NCI-H1436 (cell line): ENCODE measurements around the gene PPP3R2.
"Not testable (repeated sequence)": the region's sequence is repeated elsewhere in the genome, so short reads cannot be mapped to it uniquely, and the experiment has no call there.

Experiments
- DNase-seq: peaks from one replicate; lab custom pipeline; 2025; lab: John Stamatoyannopoulos, UW

PPP3R2 gene

GRCh38 chr9:101587332-101588043 lies 7.3 kb downstream of the PPP3R2 start:
- DNase-seq = no peak

GRCh38 chr9:101586651-101587050 lies 8.1 kb downstream of the PPP3R2 start:
- no peak for DNase-seq

- no peak for DNase-seq
These were observed 9.0 kb downstream of the PPP3R2 start for GRCh38 chr9:101585740-101586139.

- DNase-seq = no peak
These were observed 12.2 kb downstream of the PPP3R2 start for GRCh38 chr9:101582553-101582952.

- no peak for DNase-seq
These were observed 14.8 kb downstream of the PPP3R2 start for GRCh38 chr9:101579711-101580545.

- no peak for DNase-seq
These were observed 16.4 kb downstream of the PPP3R2 start for GRCh38 chr9:101578378-101578777.

- no peak for DNase-seq
These were observed 19.9 kb downstream of the PPP3R2 start for GRCh38 chr9:101574731-101575333.

GRCh38 chr9:101572316-101572715 lies 22.5 kb downstream of the PPP3R2 start:
- no peak for DNase-seq

- DNase-seq = no peak
These were observed 23.7 kb downstream of the PPP3R2 start for GRCh38 chr9:101571114-101571513.

- DNase-seq = no peak
These were observed 24.8 kb downstream of the PPP3R2 start for GRCh38 chr9:101569741-101570501.

- DNase-seq = no peak
These were observed 26.9 kb downstream of the PPP3R2 start for GRCh38 chr9:101567725-101568350.

GRCh38 chr9:101566904-101567724 lies 27.7 kb downstream of the PPP3R2 start:
- no peak for DNase-seq

- no peak for DNase-seq
These were observed 30.5 kb downstream of the PPP3R2 start for GRCh38 chr9:101564252-101564651.

- no peak for DNase-seq
These were observed 31.8 kb downstream of the PPP3R2 start for GRCh38 chr9:101562966-101563365.

GRCh38 chr9:101561740-101562139 lies 33.0 kb downstream of the PPP3R2 start:
- DNase-seq = no peak

GRCh38 chr9:101549472-101550098 lies 45.2 kb downstream of the PPP3R2 start:
- DNase-seq = not testable (repeated sequence)

- DNase-seq = no peak
These were observed 51.6 kb downstream of the PPP3R2 start for GRCh38 chr9:101543098-101543735.
